Kasumi-1 (cell line): ENCODE data around the gene NUP214.
A peak's percentile ranks its signal among the peaks of the same experiment; 100 is the strongest.
"Not testable (repeated sequence)": the region's sequence is repeated elsewhere in the genome, so short reads cannot be mapped to it uniquely, and the experiment has no call there.

Experiments used
- DNase-seq, 2 experiments: peaks; one replicate each; lab custom pipeline; 2025; lab: John Stamatoyannopoulos, UW

NUP214 gene

GRCh38 chr9:131116281-131117120 is 8.9 kb upstream of the NUP214 start:
- no peak for DNase-seq

- peak; percentile 54 to 77 for DNase-seq
Measured at GRCh38 chr9:131117121-131117761, 8.1 kb upstream of the NUP214 start.

DNA sequence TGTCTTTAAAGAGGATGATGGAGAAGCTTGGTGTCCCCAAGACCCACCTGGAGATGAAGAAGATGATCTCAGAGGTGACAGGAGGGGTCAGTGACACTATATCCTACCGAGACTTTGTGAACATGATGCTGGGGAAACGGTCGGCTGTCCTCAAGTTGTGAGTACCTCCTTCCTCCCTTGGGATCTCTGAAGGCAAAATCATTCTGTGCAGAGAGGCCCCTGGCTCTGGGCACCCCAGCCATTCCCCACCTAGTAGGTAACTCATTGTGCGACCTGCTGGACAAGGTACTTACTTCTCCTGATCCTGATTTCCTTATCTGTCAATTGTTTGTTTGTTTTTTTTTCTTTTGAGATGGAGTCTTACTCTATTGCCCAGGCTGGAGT is 7.6 kb upstream of the NUP214 start:
- DNase-seq, result no peak

GRCh38 chr9:131119600-131119999 is 5.8 kb upstream of the NUP214 start:
- DNase-seq, result no peak

DNA sequence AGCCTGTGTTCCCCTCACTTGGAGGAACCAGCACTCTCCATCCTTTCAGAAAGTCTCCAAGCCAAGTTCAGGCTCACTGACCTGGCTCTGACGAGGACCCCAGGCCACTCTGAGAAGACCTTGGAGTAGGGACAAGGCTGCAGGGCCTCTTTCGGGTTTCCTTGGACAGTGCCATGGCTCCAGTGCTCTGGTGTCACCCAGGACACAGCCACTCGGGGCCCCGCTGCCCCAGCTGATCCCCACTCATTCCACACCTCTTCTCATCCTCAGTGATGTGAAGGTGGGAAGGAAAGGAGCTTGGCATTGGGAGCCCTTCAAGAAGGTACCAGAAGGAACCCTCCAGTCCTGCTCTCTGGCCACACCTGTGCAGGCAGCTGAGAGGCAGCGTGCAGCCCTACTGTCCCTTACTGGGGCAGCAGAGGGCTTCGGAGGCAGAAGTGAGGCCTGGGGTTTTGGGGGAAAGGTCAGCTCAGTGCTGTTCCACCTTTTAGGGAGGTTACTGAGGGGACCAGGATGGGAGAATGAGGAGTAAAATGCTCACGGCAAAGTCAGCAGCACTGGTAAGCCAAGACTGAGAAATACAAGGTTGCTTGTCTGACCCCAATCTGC is 4.7 kb upstream of the NUP214 start:
- no peak for DNase-seq

- DNase-seq, result no peak
Measured at GRCh38 chr9:131121346-131121745, 4.0 kb upstream of the NUP214 start.

- DNase-seq, result no peak
Measured at GRCh38 chr9:131122158-131122557, 3.2 kb upstream of the NUP214 start.

- DNase-seq, result no peak
Measured at GRCh38 chr9:131125038-131125287, 423 bp upstream of the NUP214 start.

GRCh38 chr9:131126059-131126426 is 657 bp downstream of the NUP214 start:
- DNase-seq, result no peak

GRCh38 chr9:131129183-131129582 is 3.8 kb downstream of the NUP214 start:
- no peak for DNase-seq

DNA sequence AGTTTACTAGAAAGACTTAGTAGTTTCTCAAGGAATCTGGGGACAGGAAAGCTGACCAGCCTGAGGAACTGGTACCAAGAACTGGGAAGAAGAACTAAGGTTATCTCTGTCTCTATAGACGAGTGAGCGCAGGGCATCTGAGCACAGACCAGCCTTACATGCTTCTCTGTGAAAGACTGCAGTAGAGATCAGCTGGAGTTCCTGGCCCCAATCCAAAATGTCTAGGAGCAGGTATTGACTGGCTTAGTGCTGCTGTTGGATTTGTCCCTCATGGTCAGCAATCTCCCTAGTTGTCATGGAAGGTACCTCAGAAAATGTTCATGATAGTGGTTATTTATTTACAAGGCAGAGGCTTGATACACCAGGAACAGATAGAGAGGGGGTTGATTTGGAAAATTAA is 13.3 kb downstream of the NUP214 start:
- no peak for DNase-seq

DNA sequence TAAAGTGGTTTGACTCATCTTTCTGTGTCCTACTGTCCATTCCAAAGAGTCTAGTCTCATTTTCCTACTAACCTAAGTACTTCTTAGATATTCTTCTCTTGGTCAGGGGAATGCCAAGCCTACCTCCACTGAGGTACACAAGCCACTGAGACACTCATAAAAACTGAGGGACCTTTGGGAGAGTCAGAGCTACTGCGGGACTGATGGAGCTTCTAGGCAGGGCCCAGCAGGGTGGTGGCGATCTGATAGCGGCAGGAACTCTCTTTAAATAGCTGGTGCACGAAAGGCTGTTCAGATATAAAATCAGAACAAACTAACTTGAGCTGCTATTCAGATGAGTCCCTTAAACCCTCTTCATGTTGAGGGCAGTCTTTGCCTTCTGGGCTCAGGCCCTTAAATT is 14.7 kb downstream of the NUP214 start:
- DNase-seq, result no peak

GRCh38 chr9:131140550-131140949 is 15.2 kb downstream of the NUP214 start:
- no peak for DNase-seq

GRCh38 chr9:131142160-131142559 is 16.8 kb downstream of the NUP214 start:
- no peak for DNase-seq

DNA sequence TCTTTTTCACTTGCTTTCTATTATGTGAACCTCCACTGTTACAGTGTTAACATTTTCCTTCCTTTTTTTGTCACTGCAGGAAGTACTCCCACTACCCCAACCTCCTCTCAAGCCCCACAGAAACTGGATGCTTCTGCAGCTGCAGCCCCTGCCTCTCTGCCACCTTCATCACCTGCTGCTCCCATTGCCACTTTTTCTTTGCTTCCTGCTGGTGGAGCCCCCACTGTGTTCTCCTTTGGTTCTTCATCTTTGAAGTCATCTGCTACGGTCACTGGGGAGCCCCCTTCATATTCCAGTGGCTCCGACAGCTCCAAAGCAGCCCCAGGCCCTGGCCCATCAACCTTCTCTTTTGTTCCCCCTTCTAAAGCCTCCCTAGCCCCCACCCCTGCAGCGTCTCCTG is 18.8 kb downstream of the NUP214 start:
- peak; percentile 79 to 87 for DNase-seq

DNA sequence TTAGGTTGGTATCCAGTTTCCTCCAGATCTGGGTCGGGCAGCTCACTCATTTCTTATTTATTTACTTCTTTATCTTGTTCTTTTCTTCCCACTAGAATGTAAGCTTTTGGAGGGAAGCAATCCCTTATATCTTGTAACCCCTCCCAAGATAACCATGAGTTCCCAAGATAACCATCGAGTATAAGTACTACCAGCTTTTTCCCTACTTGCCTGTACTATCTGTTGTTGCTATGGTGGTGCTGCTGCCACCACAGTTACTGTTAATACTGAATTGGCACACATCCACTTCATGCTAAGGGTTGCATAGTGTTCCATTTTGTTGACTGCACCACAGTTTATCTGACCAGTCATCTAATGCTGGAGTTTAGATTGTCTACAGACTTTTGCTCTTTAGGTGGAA is 19.9 kb downstream of the NUP214 start:
- no peak for DNase-seq

DNA sequence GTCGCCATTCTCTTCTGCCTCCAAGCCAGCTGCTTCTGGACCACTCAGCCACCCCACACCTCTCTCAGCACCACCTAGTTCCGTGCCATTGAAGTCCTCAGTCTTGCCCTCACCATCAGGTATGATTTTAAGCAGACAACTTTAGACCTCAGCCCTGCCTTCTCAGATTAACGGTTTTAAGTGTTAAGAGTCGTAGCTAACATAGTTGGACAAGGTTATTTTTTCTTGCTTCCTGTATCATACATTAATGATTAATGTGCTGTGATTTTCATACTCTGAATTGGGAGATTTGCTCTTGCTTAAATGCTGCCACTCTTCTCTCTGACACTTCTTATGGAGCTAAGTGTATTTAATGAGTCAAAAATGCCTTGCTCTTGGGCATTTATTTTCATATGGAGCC is 20.8 kb downstream of the NUP214 start:
- no peak for DNase-seq

DNA sequence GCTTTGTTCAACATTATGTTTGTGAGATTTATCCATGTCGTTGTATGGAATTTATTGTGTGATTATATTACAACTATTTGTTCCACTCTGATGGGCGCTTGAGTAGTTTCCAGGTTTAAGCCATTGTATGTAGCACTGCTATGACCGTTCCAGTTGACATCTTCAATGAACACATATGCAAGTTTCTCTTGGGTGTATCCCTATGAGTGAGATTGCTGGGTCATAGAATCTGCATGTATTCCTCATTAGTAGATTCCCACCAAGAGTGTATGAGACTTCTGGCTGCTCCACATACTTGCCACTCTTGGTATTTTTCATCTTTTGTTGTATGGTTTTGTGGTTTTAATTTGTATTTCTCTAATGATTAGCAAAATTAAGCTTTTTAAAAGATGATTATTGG is 22.9 kb downstream of the NUP214 start:
- DNase-seq, result no peak

DNA sequence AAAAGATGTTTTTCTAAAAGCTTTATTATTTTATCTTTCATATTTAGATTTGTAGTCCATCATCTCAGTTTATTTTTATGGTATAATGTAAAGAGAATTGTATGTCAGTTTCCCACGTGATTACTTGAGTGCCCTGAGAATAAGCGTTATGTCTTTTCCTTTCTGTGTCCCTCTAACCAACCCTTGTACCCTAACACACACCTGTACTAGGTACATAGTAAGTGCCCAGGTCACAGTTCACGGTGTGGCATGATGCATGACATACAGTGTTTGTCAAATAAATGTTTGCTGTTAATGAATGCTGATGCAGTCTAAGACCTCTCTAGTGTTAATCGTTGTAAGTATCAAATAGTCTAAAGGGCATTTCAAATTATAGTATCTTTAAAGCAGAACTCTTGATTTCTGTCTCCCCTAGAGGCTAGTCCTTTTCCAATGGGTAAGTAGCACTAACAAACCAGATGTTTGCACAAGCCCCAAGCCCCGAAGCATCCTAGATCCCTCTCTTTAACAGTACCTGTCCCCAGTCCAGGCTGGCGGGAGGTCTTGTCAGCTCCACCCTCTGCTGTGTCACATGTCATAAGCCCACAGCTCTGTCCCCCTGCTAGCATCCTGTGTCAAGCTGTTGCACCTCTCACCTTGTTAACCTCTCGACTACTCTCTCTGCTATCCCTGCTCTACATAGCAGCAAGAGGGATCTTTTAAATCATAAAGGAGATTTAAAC is 23.7 kb downstream of the NUP214 start:
- DNase-seq, result no peak

- DNase-seq, result no peak
Measured at GRCh38 chr9:131149688-131150053, 24.3 kb downstream of the NUP214 start.

DNA sequence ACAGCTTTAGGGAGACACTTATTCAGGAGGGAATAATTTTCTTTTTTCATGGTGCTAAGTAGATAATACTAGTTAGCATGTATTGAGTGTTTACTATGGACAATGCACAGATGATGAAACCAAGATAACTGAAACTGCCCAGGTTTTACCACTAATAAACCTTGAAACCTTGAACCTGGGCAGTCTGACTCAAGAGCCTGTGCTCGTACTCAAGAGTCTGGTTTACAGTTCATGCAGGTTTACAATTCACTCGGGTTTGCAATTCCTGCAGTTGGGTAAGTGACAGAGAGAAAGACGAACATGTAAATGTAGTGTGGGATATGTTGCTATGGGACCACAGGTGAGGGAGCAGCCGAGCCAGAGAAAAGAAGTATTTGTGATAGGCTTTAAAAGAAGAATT is 28.2 kb downstream of the NUP214 start:
- no peak for DNase-seq

DNA sequence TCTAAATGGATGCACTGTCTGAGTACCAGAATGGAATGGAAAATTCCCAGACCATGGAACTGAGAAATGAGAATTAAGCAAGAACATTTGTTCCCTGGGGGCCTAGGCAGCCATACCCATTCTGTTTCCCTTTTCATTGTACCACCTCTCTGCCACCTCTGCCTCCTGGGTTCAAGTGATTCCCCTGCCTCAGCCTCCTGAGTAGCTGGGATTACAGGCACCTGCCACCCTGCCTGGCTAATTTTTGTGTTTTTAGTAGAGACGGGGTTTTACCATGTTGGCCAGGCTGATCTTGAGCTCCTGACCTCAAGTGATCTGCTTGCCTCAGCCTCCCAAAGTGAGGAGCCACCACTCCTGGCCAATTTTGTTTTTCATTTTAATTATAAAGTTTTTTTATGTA is 33.3 kb downstream of the NUP214 start:
- DNase-seq, result not testable (repeated sequence)
